HL-60 (cell line): ENCODE data around the gene TBC1D30.

Experiments used
- DNase-seq, 2 experiments: peaks; one replicate each; pipeline ENCODE4 v3.0.0-alpha.2; 2010 to 2020; ENCODE audit warnings: low read depth in 1 of 2, low spot score in 1 of 2
- H3K27ac ChIP-seq: fragments of 250-450 bp; sonication (Bioruptor Pico); replicated peaks from 2 replicates; pipeline ENCODE4 v1.5.1; 2020; ENCODE audit warnings: mild to moderate bottlenecking, moderate library complexity
- H3K27me3 ChIP-seq: fragments of 250-450 bp; sonication (Bioruptor Pico); 2 replicates; pipeline ENCODE4 v1.5.1; 2021; ENCODE audit warnings: mild to moderate bottlenecking, moderate library complexity; ENCODE audit not compliant: insufficient read depth, poor library complexity, severe bottlenecking
- H3K4me3 ChIP-seq: replicated peaks from 2 replicates; pipeline ENCODE4 v1.5.1; 2011; ENCODE audit warnings: mild to moderate bottlenecking, control low read depth, low read length; ENCODE audit not compliant: insufficient read depth
- GABPA ChIP-seq: IDR thresholded peaks from 2 replicates; pipeline ENCODE4 v1.6.1; 2012; ENCODE audit warnings: low read depth
- POLR2AphosphoS5 ChIP-seq: IDR thresholded peaks from 2 replicates; pipeline ENCODE4 v1.6.1; 2012; ENCODE audit warnings: low read depth
- SPI1 ChIP-seq: IDR thresholded peaks from 2 replicates; pipeline ENCODE4 v1.6.1; 2012; ENCODE audit warnings: low read depth, mild to moderate bottlenecking, borderline replicate concordance
- TF ChIP-seq, protein P1 (sequence below): IDR thresholded peaks from 2 replicates; pipeline ENCODE4 v1.6.1; 2012; ENCODE audit warnings: low read depth; ENCODE audit not compliant: insufficient replicate concordance
- TF ChIP-seq, protein P2 (sequence below): IDR thresholded peaks from one replicate; pipeline ENCODE4 v1.5.1; 2011; ENCODE audit warnings: low read length, control low read depth, inconsistent platforms; ENCODE audit not compliant: insufficient read depth

TBC1D30 gene

DNA sequence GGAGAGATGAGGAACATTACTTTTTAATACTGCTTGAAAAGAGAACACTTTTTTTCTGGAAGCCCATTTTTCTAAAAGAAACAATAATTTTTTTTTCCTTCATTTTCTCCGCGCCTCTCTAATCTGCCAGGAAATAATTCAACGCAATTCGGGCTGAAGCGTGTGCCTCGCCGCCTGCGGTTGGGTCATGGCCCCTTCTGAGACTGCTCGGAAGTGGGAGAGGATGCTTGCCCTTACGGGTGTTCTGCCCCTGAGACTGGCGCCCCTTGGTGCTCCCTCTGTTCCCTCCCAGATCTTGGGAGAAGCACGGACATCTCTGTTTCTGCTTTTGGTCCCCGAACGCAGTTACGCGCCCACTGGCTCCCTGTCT lies 332 bp upstream of the TBC1D30 start:
- peaks cover 54% of the 10 kb centered on the region for H3K27me3 ChIP-seq
- DNase-seq = no peak
- TF ChIP-seq POLR2AphosphoS5 = no peak
- TF ChIP-seq, protein P1, sequence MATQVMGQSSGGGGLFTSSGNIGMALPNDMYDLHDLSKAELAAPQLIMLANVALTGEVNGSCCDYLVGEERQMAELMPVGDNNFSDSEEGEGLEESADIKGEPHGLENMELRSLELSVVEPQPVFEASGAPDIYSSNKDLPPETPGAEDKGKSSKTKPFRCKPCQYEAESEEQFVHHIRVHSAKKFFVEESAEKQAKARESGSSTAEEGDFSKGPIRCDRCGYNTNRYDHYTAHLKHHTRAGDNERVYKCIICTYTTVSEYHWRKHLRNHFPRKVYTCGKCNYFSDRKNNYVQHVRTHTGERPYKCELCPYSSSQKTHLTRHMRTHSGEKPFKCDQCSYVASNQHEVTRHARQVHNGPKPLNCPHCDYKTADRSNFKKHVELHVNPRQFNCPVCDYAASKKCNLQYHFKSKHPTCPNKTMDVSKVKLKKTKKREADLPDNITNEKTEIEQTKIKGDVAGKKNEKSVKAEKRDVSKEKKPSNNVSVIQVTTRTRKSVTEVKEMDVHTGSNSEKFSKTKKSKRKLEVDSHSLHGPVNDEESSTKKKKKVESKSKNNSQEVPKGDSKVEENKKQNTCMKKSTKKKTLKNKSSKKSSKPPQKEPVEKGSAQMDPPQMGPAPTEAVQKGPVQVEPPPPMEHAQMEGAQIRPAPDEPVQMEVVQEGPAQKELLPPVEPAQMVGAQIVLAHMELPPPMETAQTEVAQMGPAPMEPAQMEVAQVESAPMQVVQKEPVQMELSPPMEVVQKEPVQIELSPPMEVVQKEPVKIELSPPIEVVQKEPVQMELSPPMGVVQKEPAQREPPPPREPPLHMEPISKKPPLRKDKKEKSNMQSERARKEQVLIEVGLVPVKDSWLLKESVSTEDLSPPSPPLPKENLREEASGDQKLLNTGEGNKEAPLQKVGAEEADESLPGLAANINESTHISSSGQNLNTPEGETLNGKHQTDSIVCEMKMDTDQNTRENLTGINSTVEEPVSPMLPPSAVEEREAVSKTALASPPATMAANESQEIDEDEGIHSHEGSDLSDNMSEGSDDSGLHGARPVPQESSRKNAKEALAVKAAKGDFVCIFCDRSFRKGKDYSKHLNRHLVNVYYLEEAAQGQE = no peak
- no peak for TF ChIP-seq SPI1
- TF ChIP-seq GABPA = no peak
- TF ChIP-seq, protein P2, sequence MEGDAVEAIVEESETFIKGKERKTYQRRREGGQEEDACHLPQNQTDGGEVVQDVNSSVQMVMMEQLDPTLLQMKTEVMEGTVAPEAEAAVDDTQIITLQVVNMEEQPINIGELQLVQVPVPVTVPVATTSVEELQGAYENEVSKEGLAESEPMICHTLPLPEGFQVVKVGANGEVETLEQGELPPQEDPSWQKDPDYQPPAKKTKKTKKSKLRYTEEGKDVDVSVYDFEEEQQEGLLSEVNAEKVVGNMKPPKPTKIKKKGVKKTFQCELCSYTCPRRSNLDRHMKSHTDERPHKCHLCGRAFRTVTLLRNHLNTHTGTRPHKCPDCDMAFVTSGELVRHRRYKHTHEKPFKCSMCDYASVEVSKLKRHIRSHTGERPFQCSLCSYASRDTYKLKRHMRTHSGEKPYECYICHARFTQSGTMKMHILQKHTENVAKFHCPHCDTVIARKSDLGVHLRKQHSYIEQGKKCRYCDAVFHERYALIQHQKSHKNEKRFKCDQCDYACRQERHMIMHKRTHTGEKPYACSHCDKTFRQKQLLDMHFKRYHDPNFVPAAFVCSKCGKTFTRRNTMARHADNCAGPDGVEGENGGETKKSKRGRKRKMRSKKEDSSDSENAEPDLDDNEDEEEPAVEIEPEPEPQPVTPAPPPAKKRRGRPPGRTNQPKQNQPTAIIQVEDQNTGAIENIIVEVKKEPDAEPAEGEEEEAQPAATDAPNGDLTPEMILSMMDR = no peak
- H3K27ac ChIP-seq = no peak overlapping the region
- H3K4me3 ChIP-seq = peak overlapping the region; percentile 57

DNA sequence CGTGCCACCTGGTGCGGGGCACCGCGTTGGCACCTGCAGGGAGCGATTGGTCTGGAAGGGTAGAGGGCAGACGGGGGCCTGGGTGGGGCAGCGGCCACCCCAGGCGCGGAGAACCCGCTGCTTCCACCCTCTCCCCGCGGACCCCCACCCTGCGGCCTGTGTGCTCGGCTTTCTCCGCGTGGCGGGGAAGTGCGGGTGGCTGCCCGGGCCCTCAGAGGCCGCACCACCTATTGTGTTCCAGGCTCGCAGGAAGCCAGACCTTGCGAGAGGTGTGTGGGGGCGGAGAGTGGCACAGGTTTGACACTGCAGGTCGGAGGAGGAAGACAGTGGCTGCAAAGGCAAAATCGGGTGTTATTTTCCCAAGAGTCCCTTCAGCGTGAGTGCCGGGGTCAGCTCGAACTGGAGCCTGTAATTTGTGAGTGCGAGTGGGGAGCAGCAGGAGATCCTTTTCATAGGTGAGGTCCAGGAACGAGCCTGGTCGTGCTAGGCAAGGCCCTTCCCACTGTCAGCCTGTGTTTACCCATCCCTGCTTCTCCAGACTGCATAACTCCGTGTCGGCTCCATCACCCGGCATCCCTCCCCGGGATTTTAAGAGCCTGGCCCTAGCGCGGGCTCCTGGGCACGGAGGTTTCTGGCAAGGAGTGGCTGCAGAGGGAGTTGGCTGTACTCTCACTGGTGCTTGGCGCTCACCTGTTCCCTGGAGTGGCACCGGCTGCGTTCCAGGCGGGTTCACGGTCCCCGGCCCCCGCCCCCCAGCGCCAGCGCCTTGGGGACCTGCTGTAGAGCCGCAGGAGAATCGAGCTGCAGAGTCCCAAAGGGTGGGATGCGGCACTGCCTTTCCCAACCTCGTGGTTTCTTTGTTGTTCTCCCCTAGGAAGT lies 935 bp downstream of the TBC1D30 start:
- peaks cover 56% of the 10 kb centered on the region for H3K27me3 ChIP-seq
- H3K27ac ChIP-seq = no peak overlapping the region
- H3K4me3 ChIP-seq = peak overlapping the region; percentile 57
- no peak for DNase-seq
- TF ChIP-seq, protein P2 = no peak
- TF ChIP-seq GABPA = no peak
- no peak for TF ChIP-seq POLR2AphosphoS5
- no peak for TF ChIP-seq SPI1
- TF ChIP-seq, protein P1 = no peak

DNA sequence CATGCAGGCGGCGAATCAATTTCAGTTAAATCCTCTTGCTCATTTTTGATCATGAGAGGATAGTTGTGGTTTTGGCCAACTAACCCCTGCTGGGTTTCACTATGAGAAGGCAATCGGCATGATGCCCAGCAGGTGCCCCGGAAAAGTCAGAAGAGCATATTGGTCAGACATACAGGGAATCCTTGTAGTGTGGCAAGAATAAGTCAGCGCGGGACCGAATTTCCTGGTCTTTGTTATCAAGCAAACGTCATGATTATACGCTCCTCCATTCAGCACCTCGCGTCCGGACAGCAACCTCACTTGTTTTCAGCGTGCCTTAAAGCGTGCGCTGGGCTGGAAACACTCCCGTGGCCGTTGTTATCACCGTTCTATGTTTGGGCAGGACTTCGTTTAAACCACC lies 1.8 kb downstream of the TBC1D30 start:
- no peak for TF ChIP-seq POLR2AphosphoS5
- TF ChIP-seq GABPA = no peak
- TF ChIP-seq, protein P1 = peak; percentile 99
- no peak for TF ChIP-seq SPI1
- peak overlapping the region; percentile 57 for H3K4me3 ChIP-seq
- H3K27me3 ChIP-seq = peaks cover 57% of the 10 kb centered on the region
- H3K27ac ChIP-seq = no peak overlapping the region
- DNase-seq = peak in 1 of 2 experiments; percentile 31
